HG03460 (cell line): ENCODE results near the gene SAAL1.

Experiments
- ATAC-seq: cut with Tn5 transposase; IDR thresholded peaks from one replicate; pipeline ENCODE4 v1.9.1; 2021; ENCODE audit not compliant: unreplicated experiment

The SAAL1 gene

DNA sequence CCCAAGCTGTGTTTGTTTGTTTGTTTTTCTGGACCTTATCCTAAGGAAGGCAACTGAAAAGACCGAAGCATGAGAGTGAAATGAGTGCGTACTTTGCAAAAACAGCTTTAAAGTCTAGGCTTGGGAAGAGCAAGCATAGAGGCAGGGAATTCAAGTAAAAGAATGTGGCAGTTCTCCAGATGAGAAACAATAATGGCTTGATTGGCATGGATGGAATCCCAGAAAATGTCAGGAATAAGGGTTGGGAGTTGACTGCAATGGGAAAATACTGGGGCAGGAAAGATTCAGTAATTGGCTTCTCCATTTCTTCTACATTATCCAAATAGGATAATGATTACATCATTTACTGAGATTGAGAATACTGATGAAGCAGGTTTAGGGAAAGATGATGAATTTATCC lies 17.5 kb downstream of the SAAL1 start:
- ATAC-seq: no peak

GRCh38 chr11:18081551-18081950 lies 24.3 kb downstream of the SAAL1 start:
- ATAC-seq: no peak

DNA sequence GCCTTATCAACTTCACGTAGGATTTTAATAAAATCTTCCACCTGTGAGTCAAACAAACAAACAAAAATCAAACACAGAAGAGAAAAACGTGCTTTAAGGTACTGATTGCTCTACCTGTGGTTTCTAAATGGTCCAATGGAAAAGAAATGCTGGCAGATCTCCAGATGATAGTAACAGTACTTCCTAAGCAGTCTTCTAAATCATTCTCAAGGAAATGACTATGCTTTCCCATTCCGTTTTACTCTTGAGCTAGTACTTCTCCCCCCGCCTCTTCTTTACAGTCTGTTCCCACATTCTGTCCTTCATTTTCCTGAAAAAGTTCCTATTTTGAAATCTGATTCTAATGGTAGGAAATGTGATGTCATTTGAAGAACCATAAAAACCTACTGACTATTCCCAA lies 25.4 kb downstream of the SAAL1 start:
- no peak for ATAC-seq

DNA sequence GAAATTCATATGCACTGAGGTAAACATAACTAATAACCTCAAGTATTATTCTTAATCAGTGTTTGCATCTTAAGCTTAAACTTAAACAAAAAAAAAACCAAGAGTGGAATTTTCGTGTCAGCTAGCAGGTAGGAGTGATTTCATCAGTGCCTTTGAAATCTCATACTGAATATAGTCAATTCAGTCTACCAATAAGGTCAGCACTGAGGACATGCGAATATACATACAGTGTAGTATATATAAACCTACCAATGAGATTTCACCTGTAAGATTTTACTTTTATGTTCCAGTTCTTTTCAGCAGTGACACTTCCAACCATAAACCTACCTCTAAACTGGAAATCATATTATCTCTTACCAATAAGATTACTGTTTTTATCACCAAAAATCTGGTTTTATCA lies 27.0 kb downstream of the SAAL1 start:
- no peak for ATAC-seq

DNA sequence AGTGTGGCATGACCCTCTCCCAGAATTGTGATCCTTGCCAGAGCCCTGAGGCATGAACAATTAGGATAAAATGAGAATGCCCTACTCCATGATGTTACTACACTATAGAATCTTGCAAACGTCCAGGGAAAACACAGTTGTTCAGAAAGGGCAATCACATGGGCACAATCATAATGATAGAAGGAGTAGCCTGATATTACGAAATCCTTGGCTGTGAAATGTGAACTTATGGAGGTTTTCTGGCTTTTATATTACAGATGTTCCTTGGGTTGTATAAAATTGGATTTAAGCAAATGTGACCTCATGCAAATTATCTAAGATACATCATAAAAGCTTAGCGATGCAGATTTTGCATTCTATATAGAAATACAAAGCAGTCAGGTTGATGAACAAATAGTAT lies 30.4 kb downstream of the SAAL1 start:
- ATAC-seq: no peak

DNA sequence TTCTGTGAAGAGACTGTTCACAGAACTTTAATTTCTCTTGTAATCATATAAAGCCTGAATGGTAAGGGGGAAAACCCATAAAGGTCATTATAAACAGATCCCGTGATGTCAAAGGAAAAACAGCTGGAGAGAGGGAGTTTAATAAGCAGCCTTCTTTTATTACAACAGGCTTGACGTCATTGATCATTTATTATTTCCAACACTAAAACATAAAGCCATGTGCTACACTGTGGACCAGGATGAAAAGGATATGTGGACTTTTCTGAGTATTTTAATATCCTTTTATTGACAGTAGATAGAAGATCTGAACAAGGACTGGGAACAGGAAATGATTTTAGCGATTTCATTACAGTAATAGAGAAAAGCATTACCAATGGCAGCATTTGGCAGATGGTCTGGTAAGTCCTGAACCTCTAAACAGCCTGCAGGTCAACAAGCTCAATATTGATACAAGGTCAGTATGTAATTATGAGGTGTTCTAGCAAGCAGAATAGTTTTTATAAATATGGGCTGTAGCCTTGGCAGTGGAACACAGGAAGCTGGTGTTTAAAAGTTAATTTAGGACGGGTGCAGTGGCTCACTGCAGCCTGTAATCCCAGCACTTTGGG lies 34.7 kb downstream of the SAAL1 start:
- no peak for ATAC-seq

GRCh38 chr11:18067372-18067771 lies 38.5 kb downstream of the SAAL1 start:
- ATAC-seq: no peak

DNA sequence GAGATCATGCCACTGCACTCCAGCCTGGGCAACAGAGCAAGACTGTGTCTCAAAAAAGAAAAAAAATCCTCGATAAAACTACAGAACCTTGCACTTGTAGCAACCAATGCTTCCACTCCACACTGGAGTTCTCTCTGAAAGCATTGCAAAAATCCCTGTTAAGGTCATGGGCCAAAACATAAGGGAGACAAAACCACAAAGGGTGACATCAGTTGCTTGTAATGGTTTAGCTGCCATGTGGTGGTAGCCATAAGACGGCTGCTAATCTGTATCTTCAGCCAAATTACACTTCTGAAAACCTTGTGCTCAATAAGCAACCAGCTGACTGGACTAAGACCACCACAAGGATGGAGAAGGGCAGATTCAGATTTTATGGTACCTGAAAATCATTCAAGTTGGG lies 39.3 kb downstream of the SAAL1 start:
- no peak for ATAC-seq

DNA sequence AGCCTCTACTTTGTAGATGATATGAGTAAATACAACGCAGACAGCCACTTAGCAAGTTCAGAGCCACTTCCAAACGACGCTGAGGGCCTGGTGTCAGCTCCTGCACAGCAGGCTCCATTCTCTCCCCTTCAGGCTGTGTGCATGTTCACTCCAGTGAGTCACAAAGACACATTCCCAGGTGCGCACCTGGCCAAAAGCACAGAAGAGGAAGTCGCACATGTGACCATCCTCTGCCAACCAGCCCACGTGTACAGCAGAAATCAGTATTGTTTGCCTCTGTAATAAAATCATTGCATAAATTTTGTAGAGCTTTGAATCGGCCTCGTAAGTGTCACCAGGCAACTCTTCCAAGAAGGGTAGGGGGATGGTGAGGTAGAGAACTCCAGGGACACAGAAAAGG lies 40.3 kb downstream of the SAAL1 start:
- ATAC-seq: no peak

DNA sequence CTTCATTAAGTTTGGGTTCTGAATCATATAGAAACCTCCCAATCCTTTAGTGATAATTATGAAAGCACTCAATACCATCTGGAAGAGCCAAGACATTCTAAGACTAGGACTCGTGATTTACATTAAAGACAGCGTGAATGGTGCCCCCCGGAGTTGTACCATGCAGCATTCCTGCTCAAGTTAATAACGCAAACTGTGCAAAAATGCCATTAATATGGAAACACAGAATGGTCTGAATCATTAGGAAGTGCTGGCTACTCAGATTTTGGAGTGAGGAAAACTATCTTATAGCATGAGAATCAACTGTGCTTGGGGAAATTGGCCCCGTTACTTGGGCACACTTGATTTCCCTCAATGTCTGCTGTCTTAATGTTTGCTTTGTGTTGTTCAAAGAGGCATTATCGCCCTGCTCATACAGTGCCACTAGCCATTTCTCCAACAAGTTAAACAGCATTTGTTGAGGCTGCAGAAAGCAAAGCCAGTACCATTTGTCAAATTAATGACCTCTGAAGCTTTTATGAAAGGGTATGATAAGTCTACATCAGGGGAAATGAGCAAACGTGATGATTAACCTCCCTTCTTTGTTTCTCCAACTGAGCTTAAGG lies 41.3 kb downstream of the SAAL1 start:
- ATAC-seq: no peak

DNA sequence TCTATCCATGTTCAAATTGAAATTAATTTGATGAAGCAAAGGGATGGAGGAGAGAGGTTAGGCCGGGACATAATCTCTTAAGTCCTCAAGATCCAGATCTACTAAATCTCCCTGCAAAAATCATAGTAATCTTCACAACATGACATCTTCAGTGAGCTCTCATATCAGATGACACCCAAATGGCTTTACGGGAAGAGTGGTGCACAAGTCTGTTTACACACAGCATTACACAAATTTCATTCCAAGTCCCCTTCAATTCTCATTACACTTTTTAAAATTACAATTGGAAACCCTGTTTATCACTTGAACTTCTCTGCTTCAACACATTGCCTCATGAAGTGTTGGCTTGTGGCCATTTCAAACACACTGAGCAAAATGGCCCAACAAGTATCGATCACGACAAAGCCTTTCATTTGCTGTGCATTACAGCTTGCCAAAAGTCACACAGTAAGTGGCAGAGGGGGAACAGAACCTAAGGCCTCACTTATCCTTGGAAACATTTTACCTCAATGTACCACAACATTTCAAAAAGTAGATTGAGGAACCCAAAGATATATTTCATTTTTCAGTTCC lies 41.9 kb downstream of the SAAL1 start:
- no peak for ATAC-seq

DNA sequence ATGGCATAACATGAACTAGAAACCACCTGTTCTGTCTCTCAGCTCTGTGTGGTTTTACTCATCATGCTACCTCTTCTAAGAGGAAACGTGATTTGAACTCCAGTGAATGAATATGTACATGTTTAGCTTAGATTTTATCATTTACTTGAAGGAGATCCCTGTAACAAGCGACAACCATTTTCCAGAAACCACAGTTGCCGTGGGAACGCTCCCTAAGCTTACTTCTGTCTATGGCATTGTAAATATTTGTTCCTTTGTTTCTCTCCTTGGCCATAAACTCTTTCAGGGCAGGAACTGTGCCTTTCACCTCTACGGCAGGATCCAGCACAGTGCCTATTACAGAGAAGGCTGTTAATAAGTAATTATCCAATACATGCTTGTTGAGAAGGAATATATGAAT lies 42.8 kb downstream of the SAAL1 start:
- ATAC-seq: no peak

DNA sequence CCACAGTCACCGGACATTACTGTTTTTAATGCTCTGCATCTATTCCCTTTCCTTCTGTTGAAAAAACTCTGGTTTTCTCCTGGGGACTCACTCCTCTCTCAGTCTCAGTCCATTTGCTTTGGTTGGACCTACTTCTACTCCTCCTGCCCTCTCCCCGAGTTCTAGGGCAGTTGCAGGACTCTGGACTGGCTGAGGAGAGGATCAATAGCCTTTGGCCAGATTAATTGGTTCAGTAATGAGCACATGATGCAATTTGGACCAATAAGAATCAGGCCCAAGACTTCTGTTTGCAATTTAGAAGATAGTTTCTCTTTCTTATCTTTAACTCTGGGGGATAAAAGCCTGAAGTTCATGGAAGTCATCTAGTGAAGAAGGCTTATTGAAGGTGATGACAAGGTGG lies 44.5 kb downstream of the SAAL1 start:
- ATAC-seq: no peak

DNA sequence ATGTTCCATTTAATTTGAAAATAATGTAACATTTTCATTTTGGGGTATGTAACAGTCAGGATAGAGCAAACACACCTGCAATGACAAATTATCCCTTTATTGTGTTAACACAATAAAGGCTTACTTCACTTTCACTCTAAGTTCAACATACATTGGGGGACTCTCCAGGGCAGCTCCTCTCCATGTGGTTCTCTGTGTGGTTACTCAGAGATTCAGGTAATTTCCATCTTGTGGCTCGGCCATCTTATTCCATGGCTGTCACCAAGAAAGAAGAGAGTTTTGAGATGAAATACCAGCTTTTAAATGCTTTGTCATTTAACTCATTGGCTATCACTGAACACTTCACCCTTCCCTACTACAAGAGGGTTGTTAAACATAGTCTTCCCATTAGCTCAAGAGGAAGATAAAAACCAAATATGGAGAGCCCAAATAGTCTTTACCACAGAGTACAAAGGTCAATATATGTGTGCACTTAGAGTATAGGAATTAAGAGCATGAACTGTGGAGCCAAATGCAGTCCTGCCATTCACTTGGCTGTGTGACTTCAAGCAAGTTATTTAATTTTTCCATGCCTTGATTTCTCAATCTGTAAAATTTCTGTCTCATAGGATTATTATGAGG lies 49.2 kb downstream of the SAAL1 start:
- no peak for ATAC-seq

- ATAC-seq: no peak
These were observed 51.3 kb downstream of the SAAL1 start for GRCh38 chr11:18054511-18055103.

- ATAC-seq: no peak
These were observed 55.0 kb downstream of the SAAL1 start for GRCh38 chr11:18050848-18051247.

GRCh38 chr11:18046116-18046777 lies 59.6 kb downstream of the SAAL1 start, which contains the start of gene TPH1:
TPH1 (minus strand) TSS chr11:18046269; CDS start chr11:18040762, 5,507 bp downstream.
- no peak for ATAC-seq

DNA sequence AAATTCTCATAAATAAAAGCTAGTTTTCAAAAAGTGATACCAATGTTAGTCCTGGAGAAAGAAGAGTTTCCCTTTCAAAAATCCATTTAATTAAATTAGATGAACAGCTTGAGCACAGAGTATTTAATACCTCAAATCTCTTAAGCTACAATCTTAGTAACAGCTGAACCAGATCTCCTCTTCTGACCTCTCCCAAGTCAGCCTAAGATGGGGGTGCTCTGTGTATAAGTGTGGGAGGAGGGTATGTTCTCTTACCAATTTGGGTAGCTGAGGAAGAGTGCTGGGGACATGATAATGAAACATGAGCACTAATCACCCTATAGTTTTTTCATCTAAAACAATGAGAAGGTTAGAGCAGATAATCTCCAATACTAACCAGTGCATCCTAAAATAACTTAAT lies 69.4 kb downstream of the SAAL1 start:
- ATAC-seq: no peak
